A549 (cell line): ENCODE measurements around the gene DES. TPM values are rescaled to one million over a fixed set of nuclear protein-coding genes. Genes with fewer than 3 reads are reported as not detected.
A peak's percentile ranks its signal among the peaks of the same experiment; 100 is the strongest.

Experiments used
- ATAC-seq, 2 experiments: fragments of 200-7000 bp in 1 of 2; fragments of >200 bp in 1 of 2; cut with Nextera tagmentation in 1 of 2; cut with Tn5 transposase in 1 of 2; 3 replicates each; pipeline versions ENCODE4 v1.8.0 to v1.9.1; 2018 to 2020; ENCODE audit warnings: mild to moderate bottlenecking in 1 of 2, moderate library complexity in 1 of 2
- CTCF ChIA-PET: fragments of 300-600 bp; sonication (Branson Sonifier 250); formaldehyde crosslinking; extraction: SDS; loops from one replicate; lab custom pipeline; 2021; ENCODE audit warnings: antibody characterized with exemption, inconsistent platforms; lab: Yijun Ruan, JAX
- POLR2A ChIA-PET: fragments of 350-600 bp; formaldehyde crosslinking; extraction: SDS; loops from one replicate; lab custom pipeline; 2021; ENCODE audit warnings: antibody characterized with exemption, inconsistent platforms; lab: Yijun Ruan, JAX
- DNase-seq, 2 experiments: peaks; one replicate each; pipeline versions ENCODE4 v3.0.0 to v3.0.0-alpha.2; 2011 to 2016; ENCODE audit warnings: low read depth in 1 of 2, low spot score in 1 of 2
- FAIRE-seq: peaks from 2 replicates; lab custom pipeline; 2011; peaks lifted over from hg19 to GRCh38; lab: Jason Lieb, UNC
- H3K27ac ChIP-seq, 2 experiments: fragments of >200 bp; sonication (Bioruptor Twin); formaldehyde crosslinking; 3 replicates each; pipeline ENCODE4 v1.5.1; 2016 to 2017
- H3K4me1 ChIP-seq: fragments of >200 bp; sonication (Bioruptor Twin); formaldehyde crosslinking; 3 replicates; pipeline ENCODE4 v1.6.1; 2016
- H3K4me2 ChIP-seq: fragments of >200 bp; sonication (Bioruptor Twin); formaldehyde crosslinking; 3 replicates; pipeline ENCODE4 v1.6.1; 2016
- H3K4me3 ChIP-seq: fragments of >200 bp; sonication (Bioruptor Twin); formaldehyde crosslinking; 3 replicates; pipeline ENCODE4 v1.5.1; 2016
- H3K9me3 ChIP-seq: fragments of >200 bp; sonication (Bioruptor Twin); formaldehyde crosslinking; 3 replicates; pipeline ENCODE4 v1.6.1; 2016
- CBX8 ChIP-seq: fragments of 200-600 bp; sonication (generic); IDR thresholded peaks from 2 replicates; pipeline ENCODE4 v1.6.1; 2016
- CEBPB ChIP-seq, 2 experiments: fragments of >200 bp in 1 of 2; sonication (Bioruptor Twin) in 1 of 2; formaldehyde crosslinking in 1 of 2; IDR thresholded peaks; 2 replicates each; pipeline ENCODE4 v1.6.1; 2012 to 2016
- CHD2 ChIP-seq: fragments of 150-350 bp; IDR thresholded peaks from 2 replicates; pipeline ENCODE4 v1.6.1; 2014; ENCODE audit warnings: low read length; ENCODE audit not compliant: partially characterized antibody
- E2F6 ChIP-seq: IDR thresholded peaks from 2 replicates; pipeline ENCODE4 v1.6.1; 2012; ENCODE audit warnings: low read depth, borderline replicate concordance
- EHF ChIP-seq: fragments of 250-450 bp; sonication (Bioruptor Pico); IDR thresholded peaks from 2 replicates; pipeline ENCODE4 v1.5.0; 2020; ENCODE audit warnings: mild to moderate bottlenecking
- EHMT2 ChIP-seq: fragments of 200-600 bp; sonication (generic); IDR thresholded peaks from 2 replicates; pipeline ENCODE4 v1.6.1; 2016; ENCODE audit warnings: antibody characterized with exemption, low read depth, mild to moderate bottlenecking, moderate library complexity
- GATA3 ChIP-seq: IDR thresholded peaks from 2 replicates; pipeline ENCODE4 v1.6.1; 2012; ENCODE audit warnings: borderline replicate concordance
- HDAC2 ChIP-seq: fragments of 200-600 bp; sonication (generic); IDR thresholded peaks from 2 replicates; pipeline ENCODE4 v1.6.1; 2016
- HES2 ChIP-seq: fragments of >200 bp; sonication (Bioruptor Twin); formaldehyde crosslinking; IDR thresholded peaks from 2 replicates; pipeline ENCODE4 v1.6.1; 2016
- HOXA7 ChIP-seq: fragments of 250-450 bp; sonication (Bioruptor Pico); IDR thresholded peaks from 2 replicates; pipeline ENCODE4 v1.5.0; 2020; ENCODE audit warnings: mild to moderate bottlenecking, moderate library complexity
- JUNB ChIP-seq: fragments of >200 bp; sonication (Bioruptor Twin); formaldehyde crosslinking; IDR thresholded peaks from 2 replicates; pipeline ENCODE4 v1.6.1; 2016
- KDM5A ChIP-seq: fragments of 200-600 bp; sonication (generic); IDR thresholded peaks from 2 replicates; pipeline ENCODE4 v1.6.1; 2016; ENCODE audit warnings: antibody characterized with exemption, mild to moderate bottlenecking
- NFE2L2 ChIP-seq: fragments of 150-350 bp; conservative IDR thresholded peaks from 2 replicates; pipeline ENCODE4 v1.6.1; 2014; ENCODE audit warnings: low read length
- NR3C1 ChIP-seq: fragments of >200 bp; sonication (Bioruptor Twin); formaldehyde crosslinking; IDR thresholded peaks from 3 replicates; pipeline ENCODE4 v1.6.1; 2017
- PHF8 ChIP-seq: fragments of 200-600 bp; sonication (generic); IDR thresholded peaks from 2 replicates; pipeline ENCODE4 v1.6.1; 2016; ENCODE audit warnings: low read depth, mild to moderate bottlenecking, antibody characterized with exemption, moderate library complexity, borderline replicate concordance
- RCOR1 ChIP-seq: fragments of 150-350 bp; IDR thresholded peaks from 2 replicates; pipeline ENCODE4 v1.6.1; 2014; ENCODE audit warnings: antibody characterized with exemption, low read length, low read depth
- RNF2 ChIP-seq: fragments of 200-600 bp; sonication (generic); IDR thresholded peaks from 2 replicates; pipeline ENCODE4 v1.6.1; 2016; ENCODE audit warnings: low read depth, mild to moderate bottlenecking, antibody characterized with exemption, moderate library complexity, borderline replicate concordance
- SREBF2 ChIP-seq: fragments of 450-650 bp; IDR thresholded peaks from 2 replicates; pipeline ENCODE4 v1.6.1; 2014; ENCODE audit warnings: mild to moderate bottlenecking, moderate library complexity
- TFCP2L1 ChIP-seq: fragments of 250-450 bp; sonication (Bioruptor Pico); IDR thresholded peaks from 2 replicates; pipeline ENCODE4 v1.5.0; 2021; ENCODE audit warnings: mild to moderate bottlenecking
- ZFP36 ChIP-seq: fragments of 450-650 bp; IDR thresholded peaks from 2 replicates; pipeline ENCODE4 v1.6.1; 2014; ENCODE audit warnings: borderline replicate concordance; ENCODE audit not compliant: partially characterized antibody
- ZNF302 ChIP-seq: fragments of 250-450 bp; sonication (Bioruptor Pico); IDR thresholded peaks from 2 replicates; pipeline ENCODE4 v1.9.0; 2021; ENCODE audit warnings: inconsistent platforms, mild to moderate bottlenecking, moderate library complexity
- ZSCAN20 ChIP-seq: fragments of 250-450 bp; sonication (Bioruptor Pico); IDR thresholded peaks from 2 replicates; pipeline ENCODE4 v1.8.0; 2022; ENCODE audit warnings: mild to moderate bottlenecking, moderate library complexity
- WGBS: methylation state at CpG from one replicate; pipeline ENCODE4 v1.1.6; 2017; ENCODE audit errors: missing lambda C conversion rate; 5-methylcytosine and 5-hydroxymethylcytosine counted together
- polyA plus RNA-seq, 4 experiments: library from polyadenylated mRNA; depleted of rRNA in 3 of 4; stranded (reverse); fragments of >200 nt; fragmentation: RNase III in 1 of 4; extraction: RNeasy Plus Mini Kit Qiagen cat#74134 plus additional on column Dnase treatment in 1 of 4; gene quantifications; 2 replicates in 3 of 4; 3 replicates in 1 of 4; pipeline ENCODE4 v1.2.3, GENCODE V29; 2011 to 2017
- TF ChIP-seq, protein P1 (sequence below): fragments of >200 bp; sonication (Bioruptor Twin); formaldehyde crosslinking; IDR thresholded peaks from 3 replicates; pipeline ENCODE4 v1.5.1; 2016
- TF ChIP-seq, protein P2 (sequence below): fragments of 250-450 bp; sonication (Bioruptor Pico); IDR thresholded peaks from 2 replicates; pipeline ENCODE4 v1.5.0; 2020; ENCODE audit warnings: low read depth, mild to moderate bottlenecking, moderate library complexity
- TF ChIP-seq, protein P3 (sequence below): fragments of 250-450 bp; sonication (Bioruptor Pico); IDR thresholded peaks from 2 replicates; pipeline ENCODE4 v1.5.0; 2021; ENCODE audit warnings: mild to moderate bottlenecking, moderate library complexity, borderline replicate concordance
- TF ChIP-seq, protein P4 (sequence below): IDR thresholded peaks from 2 replicates; pipeline ENCODE4 v1.6.1; 2012
- TF ChIP-seq, protein P5 (sequence below): fragments of 150-350 bp; IDR thresholded peaks from 2 replicates; pipeline ENCODE4 v1.6.1; 2014; ENCODE audit warnings: low read depth, mild to moderate bottlenecking, low read length

Gene DES
- polyA plus RNA-seq, 2 of the 4 experiments (the other 2 are of a cell fraction): 0.06 TPM; not detected in 1

- DNase-seq: no peak
- FAIRE-seq: no peak
- TF ChIP-seq RCOR1 (no peak), SREBF2 (no peak), CBX8 (no peak), ZFP36 (no peak), KDM5A (no peak), GATA3 (no peak), NFE2L2 (no peak), ZSCAN20 (CRISPR knock-in tag) (no peak)
- TF ChIP-seq, protein P1, sequence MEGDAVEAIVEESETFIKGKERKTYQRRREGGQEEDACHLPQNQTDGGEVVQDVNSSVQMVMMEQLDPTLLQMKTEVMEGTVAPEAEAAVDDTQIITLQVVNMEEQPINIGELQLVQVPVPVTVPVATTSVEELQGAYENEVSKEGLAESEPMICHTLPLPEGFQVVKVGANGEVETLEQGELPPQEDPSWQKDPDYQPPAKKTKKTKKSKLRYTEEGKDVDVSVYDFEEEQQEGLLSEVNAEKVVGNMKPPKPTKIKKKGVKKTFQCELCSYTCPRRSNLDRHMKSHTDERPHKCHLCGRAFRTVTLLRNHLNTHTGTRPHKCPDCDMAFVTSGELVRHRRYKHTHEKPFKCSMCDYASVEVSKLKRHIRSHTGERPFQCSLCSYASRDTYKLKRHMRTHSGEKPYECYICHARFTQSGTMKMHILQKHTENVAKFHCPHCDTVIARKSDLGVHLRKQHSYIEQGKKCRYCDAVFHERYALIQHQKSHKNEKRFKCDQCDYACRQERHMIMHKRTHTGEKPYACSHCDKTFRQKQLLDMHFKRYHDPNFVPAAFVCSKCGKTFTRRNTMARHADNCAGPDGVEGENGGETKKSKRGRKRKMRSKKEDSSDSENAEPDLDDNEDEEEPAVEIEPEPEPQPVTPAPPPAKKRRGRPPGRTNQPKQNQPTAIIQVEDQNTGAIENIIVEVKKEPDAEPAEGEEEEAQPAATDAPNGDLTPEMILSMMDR: no peak
- Histone ChIP-seq H3K27ac (no peak overlapping the region), H3K4me2 (no peak overlapping the region), H3K4me3 (no peak overlapping the region), H3K4me1 (peaks cover 26% of the 10 kb centered on the region), H3K9me3 (no peaks in the 10 kb centered on the region)
- ChIA-PET POLR2A (no interaction called here), CTCF (interaction anchor here (2.5 to 89.4 kb wide), 2 partner anchors 10 to 57 kb away, joined by 12 to 3291 read pairs; partner anchors contain the start of genes ASIC4, CHPF, GMPPA and TMEM198)
- no peak for ATAC-seq
- 84% methylated on average over 24 of the region's 51 CpGs for WGBS
Observed at GRCh38 chr2:219448776-219449341, 30.7 kb downstream of the DES start.

DNA sequence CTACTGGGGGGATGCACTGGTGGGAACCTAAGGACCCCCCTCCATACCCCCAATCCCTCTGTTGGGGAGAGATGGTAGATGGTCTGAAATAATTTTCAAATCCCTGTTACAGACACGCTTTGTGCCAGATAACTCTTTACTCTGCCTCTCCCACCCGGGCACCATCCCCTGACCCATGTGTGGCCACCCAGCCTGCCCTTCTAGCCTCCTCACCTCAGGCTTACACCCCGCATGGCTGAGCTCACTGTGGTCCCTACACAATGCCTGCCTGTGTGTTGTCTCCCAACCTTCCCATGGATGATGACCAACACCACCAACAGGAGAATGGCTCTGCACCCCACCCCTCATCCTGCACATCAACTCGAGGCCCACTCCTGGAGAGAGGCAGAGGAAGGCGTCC lies 31.4 kb downstream of the DES start:
- TF ChIP-seq, protein P2, sequence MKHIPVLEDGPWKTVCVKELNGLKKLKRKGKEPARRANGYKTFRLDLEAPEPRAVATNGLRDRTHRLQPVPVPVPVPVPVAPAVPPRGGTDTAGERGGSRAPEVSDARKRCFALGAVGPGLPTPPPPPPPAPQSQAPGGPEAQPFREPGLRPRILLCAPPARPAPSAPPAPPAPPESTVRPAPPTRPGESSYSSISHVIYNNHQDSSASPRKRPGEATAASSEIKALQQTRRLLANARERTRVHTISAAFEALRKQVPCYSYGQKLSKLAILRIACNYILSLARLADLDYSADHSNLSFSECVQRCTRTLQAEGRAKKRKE (CRISPR knock-in tag): no peak
- TF ChIP-seq PHF8 (no peak), RCOR1 (no peak), JUNB (no peak), ZNF302 (CRISPR knock-in tag) (no peak), NFE2L2 (no peak)
- peaks cover 31% of the 10 kb centered on the region for H3K4me1 ChIP-seq
- H3K9me3 ChIP-seq: no peaks in the 10 kb centered on the region
- FAIRE-seq: no peak
- WGBS: 64% methylated on average over 5 of the region's 5 CpGs
- CTCF ChIA-PET: interaction anchor here (2.5 to 89.4 kb wide), 2 partner anchors 9 to 57 kb away, joined by 12 to 3291 read pairs; partner anchors contain the start of genes ASIC4, CHPF, GMPPA and TMEM198
- ATAC-seq: no peak
- no peak overlapping the region for H3K4me3 ChIP-seq
- no peak overlapping the region for H3K27ac ChIP-seq
- POLR2A ChIA-PET: no interaction called here
- no peak for DNase-seq
- no peak overlapping the region for H3K4me2 ChIP-seq

DNA sequence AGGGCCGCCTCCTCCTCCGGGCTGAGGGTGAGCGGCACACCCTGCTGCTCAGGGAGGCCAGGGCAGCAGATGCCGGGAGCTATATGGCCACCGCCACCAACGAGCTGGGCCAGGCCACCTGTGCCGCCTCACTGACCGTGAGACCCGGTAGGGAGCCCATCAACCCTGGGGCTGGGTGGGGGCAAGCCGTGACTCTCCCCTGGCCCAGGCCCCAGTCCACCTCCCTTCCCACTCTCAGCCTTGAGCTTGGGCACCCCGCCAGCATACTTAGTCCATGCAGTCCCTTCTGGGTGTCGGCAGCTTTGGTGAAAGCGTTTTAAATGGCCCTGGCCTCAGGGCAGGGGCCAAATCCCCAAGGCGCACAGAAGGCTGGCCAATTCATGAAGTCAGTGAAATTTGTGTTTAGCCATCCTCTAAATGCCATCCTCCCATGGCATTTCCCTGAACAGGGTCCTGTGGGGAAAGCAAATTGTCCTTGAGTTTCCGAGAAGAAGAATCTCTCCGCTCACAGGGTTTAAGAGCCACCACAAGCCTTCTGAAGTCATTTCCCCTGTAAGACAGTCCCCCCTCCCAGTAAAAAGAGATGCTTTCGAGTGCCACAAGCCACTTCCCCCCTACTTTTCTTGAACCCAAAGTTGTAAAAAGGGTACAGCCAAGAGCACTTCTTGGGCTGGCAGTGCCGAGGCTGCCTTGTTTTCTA lies 33.6 kb downstream of the DES start:
- no peak for DNase-seq
- Histone ChIP-seq H3K4me2 (no peak overlapping the region), H3K4me1 (peaks cover 27% of the 10 kb centered on the region), H3K4me3 (no peak overlapping the region), H3K9me3 (no peaks in the 10 kb centered on the region), H3K27ac (peak overlapping the region; percentile 75 to 83; a peak in 5 of 6 replicates)
- ChIA-PET CTCF (interaction anchor here (1.2 to 89.4 kb wide), 4 partner anchors 10 to 54 kb away, joined by 3 to 3291 read pairs (median 3); partner anchors contain the start of genes ASIC4, CHPF, GMPPA and SPEG), POLR2A (no interaction called here)
- no peak for ATAC-seq
- no peak for FAIRE-seq
- WGBS: 88% methylated on average over 9 of the region's 18 CpGs
- TF ChIP-seq TFCP2L1 (CRISPR knock-in tag): no peak
- no peak for TF ChIP-seq ZSCAN20 (CRISPR knock-in tag)
- TF ChIP-seq RNF2: no peak
- TF ChIP-seq, protein P3, sequence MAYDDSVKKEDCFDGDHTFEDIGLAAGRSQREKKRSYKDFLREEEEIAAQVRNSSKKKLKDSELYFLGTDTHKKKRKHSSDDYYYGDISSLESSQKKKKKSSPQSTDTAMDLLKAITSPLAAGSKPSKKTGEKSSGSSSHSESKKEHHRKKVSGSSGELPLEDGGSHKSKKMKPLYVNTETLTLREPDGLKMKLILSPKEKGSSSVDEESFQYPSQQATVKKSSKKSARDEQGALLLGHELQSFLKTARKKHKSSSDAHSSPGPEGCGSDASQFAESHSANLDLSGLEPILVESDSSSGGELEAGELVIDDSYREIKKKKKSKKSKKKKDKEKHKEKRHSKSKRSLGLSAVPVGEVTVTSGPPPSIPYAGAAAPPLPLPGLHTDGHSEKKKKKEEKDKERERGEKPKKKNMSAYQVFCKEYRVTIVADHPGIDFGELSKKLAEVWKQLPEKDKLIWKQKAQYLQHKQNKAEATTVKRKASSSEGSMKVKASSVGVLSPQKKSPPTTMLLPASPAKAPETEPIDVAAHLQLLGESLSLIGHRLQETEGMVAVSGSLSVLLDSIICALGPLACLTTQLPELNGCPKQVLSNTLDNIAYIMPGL (CRISPR knock-in tag): no peak
- no peak for TF ChIP-seq CHD2
- TF ChIP-seq HDAC2: no peak
- no peak for TF ChIP-seq EHMT2
- no peak for TF ChIP-seq EHF (CRISPR knock-in tag)
- TF ChIP-seq HES2: no peak
- no peak for TF ChIP-seq HOXA7 (CRISPR knock-in tag)
- no peak for TF ChIP-seq E2F6
- TF ChIP-seq, protein P4, sequence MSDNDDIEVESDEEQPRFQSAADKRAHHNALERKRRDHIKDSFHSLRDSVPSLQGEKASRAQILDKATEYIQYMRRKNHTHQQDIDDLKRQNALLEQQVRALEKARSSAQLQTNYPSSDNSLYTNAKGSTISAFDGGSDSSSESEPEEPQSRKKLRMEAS: no peak
- TF ChIP-seq CEBPB (IDR thresholded peaks at IDR 0.05): no peak
- TF ChIP-seq NR3C1: no peak
- TF ChIP-seq, protein P5, sequence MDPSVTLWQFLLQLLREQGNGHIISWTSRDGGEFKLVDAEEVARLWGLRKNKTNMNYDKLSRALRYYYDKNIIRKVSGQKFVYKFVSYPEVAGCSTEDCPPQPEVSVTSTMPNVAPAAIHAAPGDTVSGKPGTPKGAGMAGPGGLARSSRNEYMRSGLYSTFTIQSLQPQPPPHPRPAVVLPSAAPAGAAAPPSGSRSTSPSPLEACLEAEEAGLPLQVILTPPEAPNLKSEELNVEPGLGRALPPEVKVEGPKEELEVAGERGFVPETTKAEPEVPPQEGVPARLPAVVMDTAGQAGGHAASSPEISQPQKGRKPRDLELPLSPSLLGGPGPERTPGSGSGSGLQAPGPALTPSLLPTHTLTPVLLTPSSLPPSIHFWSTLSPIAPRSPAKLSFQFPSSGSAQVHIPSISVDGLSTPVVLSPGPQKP: no peak
